DMS153 treated with DMSO at 0.1 percent for 48 hours (cell line): ENCODE results near the gene DDX5.

ENCODE experiments used
- DNase-seq: peaks from one replicate; lab custom pipeline; 2025; ENCODE audit not compliant: unreplicated experiment; lab: John Stamatoyannopoulos, UW

The DDX5 gene

GRCh38 chr17:64448665-64449512 is 57.2 kb downstream of the DDX5 start, which contains the start of gene MILR1:
MILR1 (plus strand) TSS chr17:64449115; CDS start chr17:64449169, 54 bp downstream.
- no peak for DNase-seq
